IMR-90 (cell line): Measurements from ENCODE around the gene PROB1.
A peak's percentile ranks its signal among the peaks of the same experiment; 100 is the strongest.

Experiments
- CTCF ChIP-seq: conservative IDR thresholded peaks from 2 replicates; pipeline ENCODE4 v1.5.1; 2012; ENCODE audit warnings: mild to moderate bottlenecking, low read depth, low read length, improper control_type of control experiment
- MAZ ChIP-seq: IDR thresholded peaks from 2 replicates; pipeline ENCODE4 v1.6.1; 2012; ENCODE audit warnings: low read depth, mild to moderate bottlenecking, low read length, improper control_type of control experiment, moderate library complexity, borderline replicate concordance
- RAD21 ChIP-seq: IDR thresholded peaks from 2 replicates; pipeline ENCODE4 v1.6.1; 2012; ENCODE audit warnings: low read length, improper control_type of control experiment

GRCh38 chr5:139395844-139396640 is 1.1 kb upstream of the PROB1 start:
- no peak for TF ChIP-seq RAD21
- no peak for TF ChIP-seq CTCF
- TF ChIP-seq MAZ = peak; percentile 29; the same call in 1 of the 2 replicates
